HL-60 (cell line): ENCODE results near the gene ZSWIM6.

Experiments used
- DNase-seq, 2 experiments: peaks; one replicate each; pipeline ENCODE4 v3.0.0-alpha.2; 2010 to 2020; ENCODE audit warnings: low read depth in 1 of 2, low spot score in 1 of 2
- H3K27ac ChIP-seq: fragments of 250-450 bp; sonication (Bioruptor Pico); replicated peaks from 2 replicates; pipeline ENCODE4 v1.5.1; 2020; ENCODE audit warnings: mild to moderate bottlenecking, moderate library complexity
- H3K27me3 ChIP-seq: fragments of 250-450 bp; sonication (Bioruptor Pico); 2 replicates; pipeline ENCODE4 v1.5.1; 2021; ENCODE audit warnings: mild to moderate bottlenecking, moderate library complexity; ENCODE audit not compliant: insufficient read depth, poor library complexity, severe bottlenecking
- H3K4me3 ChIP-seq: replicated peaks from 2 replicates; pipeline ENCODE4 v1.5.1; 2011; ENCODE audit warnings: mild to moderate bottlenecking, control low read depth, low read length; ENCODE audit not compliant: insufficient read depth
- GABPA ChIP-seq: IDR thresholded peaks from 2 replicates; pipeline ENCODE4 v1.6.1; 2012; ENCODE audit warnings: low read depth
- POLR2AphosphoS5 ChIP-seq: IDR thresholded peaks from 2 replicates; pipeline ENCODE4 v1.6.1; 2012; ENCODE audit warnings: low read depth
- SPI1 ChIP-seq: IDR thresholded peaks from 2 replicates; pipeline ENCODE4 v1.6.1; 2012; ENCODE audit warnings: low read depth, mild to moderate bottlenecking, borderline replicate concordance
- TF ChIP-seq, protein P1 (sequence below): IDR thresholded peaks from one replicate; pipeline ENCODE4 v1.5.1; 2011; ENCODE audit warnings: low read length, control low read depth, inconsistent platforms; ENCODE audit not compliant: insufficient read depth
- TF ChIP-seq, protein P2 (sequence below): IDR thresholded peaks from 2 replicates; pipeline ENCODE4 v1.6.1; 2012; ENCODE audit warnings: low read depth; ENCODE audit not compliant: insufficient replicate concordance

ZSWIM6 gene

DNA sequence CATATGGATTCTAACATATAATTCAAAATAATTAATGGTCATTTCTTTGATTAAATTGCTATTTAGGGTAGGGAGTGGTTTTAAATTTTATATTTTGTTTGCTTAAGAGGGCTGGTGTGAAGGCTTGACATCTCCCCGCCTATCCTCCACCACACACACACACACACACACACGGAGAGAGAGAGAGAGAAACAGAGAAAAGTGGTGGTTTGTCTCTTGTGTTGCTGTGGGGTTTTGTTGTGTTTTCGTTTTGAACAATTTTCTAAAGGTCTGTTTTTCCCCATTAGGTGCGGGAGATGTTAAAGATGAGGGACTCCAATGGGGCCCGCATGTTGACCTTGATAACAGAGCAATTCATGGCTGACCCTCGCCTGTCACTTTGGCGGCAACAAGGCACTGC lies 161.9 kb downstream of the ZSWIM6 start:
- TF ChIP-seq POLR2AphosphoS5 (no peak), GABPA (no peak), SPI1 (no peak)
- TF ChIP-seq, protein P1, sequence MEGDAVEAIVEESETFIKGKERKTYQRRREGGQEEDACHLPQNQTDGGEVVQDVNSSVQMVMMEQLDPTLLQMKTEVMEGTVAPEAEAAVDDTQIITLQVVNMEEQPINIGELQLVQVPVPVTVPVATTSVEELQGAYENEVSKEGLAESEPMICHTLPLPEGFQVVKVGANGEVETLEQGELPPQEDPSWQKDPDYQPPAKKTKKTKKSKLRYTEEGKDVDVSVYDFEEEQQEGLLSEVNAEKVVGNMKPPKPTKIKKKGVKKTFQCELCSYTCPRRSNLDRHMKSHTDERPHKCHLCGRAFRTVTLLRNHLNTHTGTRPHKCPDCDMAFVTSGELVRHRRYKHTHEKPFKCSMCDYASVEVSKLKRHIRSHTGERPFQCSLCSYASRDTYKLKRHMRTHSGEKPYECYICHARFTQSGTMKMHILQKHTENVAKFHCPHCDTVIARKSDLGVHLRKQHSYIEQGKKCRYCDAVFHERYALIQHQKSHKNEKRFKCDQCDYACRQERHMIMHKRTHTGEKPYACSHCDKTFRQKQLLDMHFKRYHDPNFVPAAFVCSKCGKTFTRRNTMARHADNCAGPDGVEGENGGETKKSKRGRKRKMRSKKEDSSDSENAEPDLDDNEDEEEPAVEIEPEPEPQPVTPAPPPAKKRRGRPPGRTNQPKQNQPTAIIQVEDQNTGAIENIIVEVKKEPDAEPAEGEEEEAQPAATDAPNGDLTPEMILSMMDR: no peak
- TF ChIP-seq, protein P2, sequence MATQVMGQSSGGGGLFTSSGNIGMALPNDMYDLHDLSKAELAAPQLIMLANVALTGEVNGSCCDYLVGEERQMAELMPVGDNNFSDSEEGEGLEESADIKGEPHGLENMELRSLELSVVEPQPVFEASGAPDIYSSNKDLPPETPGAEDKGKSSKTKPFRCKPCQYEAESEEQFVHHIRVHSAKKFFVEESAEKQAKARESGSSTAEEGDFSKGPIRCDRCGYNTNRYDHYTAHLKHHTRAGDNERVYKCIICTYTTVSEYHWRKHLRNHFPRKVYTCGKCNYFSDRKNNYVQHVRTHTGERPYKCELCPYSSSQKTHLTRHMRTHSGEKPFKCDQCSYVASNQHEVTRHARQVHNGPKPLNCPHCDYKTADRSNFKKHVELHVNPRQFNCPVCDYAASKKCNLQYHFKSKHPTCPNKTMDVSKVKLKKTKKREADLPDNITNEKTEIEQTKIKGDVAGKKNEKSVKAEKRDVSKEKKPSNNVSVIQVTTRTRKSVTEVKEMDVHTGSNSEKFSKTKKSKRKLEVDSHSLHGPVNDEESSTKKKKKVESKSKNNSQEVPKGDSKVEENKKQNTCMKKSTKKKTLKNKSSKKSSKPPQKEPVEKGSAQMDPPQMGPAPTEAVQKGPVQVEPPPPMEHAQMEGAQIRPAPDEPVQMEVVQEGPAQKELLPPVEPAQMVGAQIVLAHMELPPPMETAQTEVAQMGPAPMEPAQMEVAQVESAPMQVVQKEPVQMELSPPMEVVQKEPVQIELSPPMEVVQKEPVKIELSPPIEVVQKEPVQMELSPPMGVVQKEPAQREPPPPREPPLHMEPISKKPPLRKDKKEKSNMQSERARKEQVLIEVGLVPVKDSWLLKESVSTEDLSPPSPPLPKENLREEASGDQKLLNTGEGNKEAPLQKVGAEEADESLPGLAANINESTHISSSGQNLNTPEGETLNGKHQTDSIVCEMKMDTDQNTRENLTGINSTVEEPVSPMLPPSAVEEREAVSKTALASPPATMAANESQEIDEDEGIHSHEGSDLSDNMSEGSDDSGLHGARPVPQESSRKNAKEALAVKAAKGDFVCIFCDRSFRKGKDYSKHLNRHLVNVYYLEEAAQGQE: no peak
- Histone ChIP-seq H3K4me3 (no peak overlapping the region), H3K27me3 (no peaks in the 10 kb centered on the region), H3K27ac (no peak overlapping the region)
- DNase-seq: no peak

DNA sequence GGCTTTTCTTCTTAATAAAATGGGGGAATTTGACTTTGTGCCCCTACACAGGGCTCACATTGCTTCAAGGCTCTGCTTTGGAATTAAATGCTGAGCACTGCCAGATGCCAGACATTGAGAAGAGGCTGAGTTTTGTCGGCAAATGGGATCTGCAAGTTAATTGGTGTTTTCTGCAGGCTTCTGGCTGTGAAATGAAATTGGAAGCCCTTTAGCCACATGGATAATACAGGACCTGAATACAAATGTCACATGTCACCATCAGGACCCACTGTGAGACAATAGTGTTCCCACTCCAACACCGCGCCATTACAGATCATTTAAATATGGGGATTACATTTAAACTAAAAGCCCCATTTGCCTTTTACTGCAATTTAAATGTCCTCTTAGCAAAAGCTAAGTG lies 164.4 kb downstream of the ZSWIM6 start:
- no peak overlapping the region for H3K4me3 ChIP-seq
- no peak for DNase-seq
- no peak for TF ChIP-seq GABPA
- H3K27ac ChIP-seq: no peak overlapping the region
- H3K27me3 ChIP-seq: no peaks in the 10 kb centered on the region

DNA sequence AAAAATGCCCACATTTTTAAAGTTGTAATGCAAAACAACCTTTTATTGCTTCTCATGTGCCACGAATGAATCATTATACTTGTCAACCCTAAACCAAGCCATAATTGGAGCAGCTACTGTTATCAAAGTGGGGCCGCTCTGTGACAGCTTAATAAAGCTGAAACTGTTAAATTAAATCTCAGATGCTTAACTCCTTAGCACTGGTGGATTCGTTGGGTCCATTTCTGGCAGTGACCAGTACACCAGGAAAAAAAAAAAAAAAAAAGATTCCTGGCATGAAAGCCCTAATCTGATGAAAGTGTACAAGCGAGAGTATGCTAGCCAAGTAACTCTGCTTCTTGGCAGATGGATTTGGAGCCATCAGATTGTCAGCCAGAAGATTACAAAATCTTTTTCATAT lies 164.8 kb downstream of the ZSWIM6 start:
- Histone ChIP-seq H3K4me3 (no peak overlapping the region), H3K27me3 (no peaks in the 10 kb centered on the region), H3K27ac (no peak overlapping the region)
- no peak for DNase-seq
- TF ChIP-seq SPI1: no peak
- TF ChIP-seq GABPA: no peak
- TF ChIP-seq, protein P1: no peak
- no peak for TF ChIP-seq POLR2AphosphoS5
- TF ChIP-seq, protein P2: no peak

DNA sequence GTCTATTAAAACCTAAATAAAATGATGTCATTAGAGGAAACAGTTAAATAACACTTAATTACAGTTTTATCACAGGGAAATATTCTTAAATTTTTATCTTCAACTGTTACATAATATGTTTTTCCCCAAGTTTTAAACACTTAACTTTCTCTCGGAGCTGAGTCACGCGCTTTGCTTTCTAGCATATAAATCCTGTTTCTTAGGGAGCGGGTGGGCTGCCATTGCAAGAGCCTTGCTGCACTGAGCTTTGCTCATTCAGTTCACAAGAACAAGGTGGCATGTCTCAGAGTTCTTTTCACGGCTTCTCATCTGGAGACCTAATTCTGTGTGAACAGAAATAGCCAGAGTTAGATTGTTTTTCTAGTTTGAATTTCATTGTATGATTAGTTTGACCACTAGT lies 166.1 kb downstream of the ZSWIM6 start:
- no peaks in the 10 kb centered on the region for H3K27me3 ChIP-seq
- TF ChIP-seq SPI1: no peak
- TF ChIP-seq, protein P2: no peak
- TF ChIP-seq, protein P1: no peak
- no peak for TF ChIP-seq POLR2AphosphoS5
- TF ChIP-seq GABPA: no peak
- no peak overlapping the region for H3K27ac ChIP-seq
- DNase-seq: no peak
- H3K4me3 ChIP-seq: no peak overlapping the region
